HK-2 (cell line): ENCODE results near the gene STING1.

Experiments used
- DNase-seq: peaks from one replicate; pipeline ENCODE4 v3.0.0-alpha.2; 2018; ENCODE audit not compliant: unreplicated experiment

STING1 gene

GRCh38 chr5:139439013-139439903, 43.3 kb downstream of the STING1 start, which contains the start of gene DNAJC18:
Gene DNAJC18, minus strand, starts transcription at chr5:139439525. Its CDS starts 80 bp downstream, at chr5:139439445.
- peak; percentile 72 for DNase-seq

DNA sequence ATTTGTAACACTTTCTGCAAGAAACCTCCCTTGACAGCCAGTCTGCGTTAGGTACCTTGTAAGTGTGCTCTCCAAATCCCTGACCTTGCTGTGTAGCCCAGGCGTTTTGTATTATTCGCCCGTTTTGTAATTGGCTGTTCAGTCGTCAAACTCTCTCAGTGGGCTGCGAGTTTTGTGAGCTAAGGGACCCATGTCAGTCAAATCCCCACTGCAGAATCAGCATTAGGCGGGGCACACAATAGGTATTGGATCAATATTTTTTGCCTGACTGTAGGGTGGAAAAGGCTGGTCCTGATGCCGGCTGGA, 43.9 kb downstream of the STING1 start:
- DNase-seq: no peak

DNA sequence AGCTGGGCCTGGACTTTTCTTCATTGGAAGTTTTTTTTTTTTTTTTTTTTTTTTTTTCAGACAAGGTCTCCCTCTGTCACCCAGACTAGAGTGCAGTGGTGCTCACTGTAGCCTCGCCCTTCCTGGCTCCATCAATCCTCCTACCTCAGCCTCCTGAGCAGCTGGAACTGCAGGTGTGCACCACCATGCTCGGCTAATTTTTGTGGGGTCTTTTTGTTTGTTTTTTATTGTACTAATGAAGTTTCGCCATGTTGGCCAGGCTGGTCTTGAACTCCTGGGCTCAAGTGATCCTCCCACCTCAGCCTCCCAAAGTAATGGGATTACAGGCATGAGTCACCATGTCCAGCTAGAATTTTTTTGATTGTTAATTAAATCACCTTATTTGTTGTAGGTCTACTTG, 46.9 kb downstream of the STING1 start:
- DNase-seq: no peak

DNA sequence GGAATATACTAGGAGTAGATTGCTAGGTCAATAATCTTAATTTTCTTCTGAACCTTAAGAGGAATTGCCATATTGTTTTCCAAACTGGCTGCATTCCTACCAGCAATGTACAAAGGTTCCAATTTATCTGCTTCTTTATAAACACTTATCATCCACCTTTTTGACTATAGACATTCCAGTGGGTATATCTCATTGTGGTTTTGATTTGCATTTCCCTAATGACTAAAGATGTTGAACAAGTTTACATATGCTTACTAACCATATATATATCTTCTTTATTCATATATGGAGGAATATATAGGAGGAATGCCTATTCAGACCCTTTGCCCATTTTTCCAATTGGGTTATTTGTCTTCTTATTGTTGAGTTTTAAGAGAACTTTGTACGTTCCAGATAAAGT, 50.9 kb downstream of the STING1 start:
- no peak for DNase-seq

DNA sequence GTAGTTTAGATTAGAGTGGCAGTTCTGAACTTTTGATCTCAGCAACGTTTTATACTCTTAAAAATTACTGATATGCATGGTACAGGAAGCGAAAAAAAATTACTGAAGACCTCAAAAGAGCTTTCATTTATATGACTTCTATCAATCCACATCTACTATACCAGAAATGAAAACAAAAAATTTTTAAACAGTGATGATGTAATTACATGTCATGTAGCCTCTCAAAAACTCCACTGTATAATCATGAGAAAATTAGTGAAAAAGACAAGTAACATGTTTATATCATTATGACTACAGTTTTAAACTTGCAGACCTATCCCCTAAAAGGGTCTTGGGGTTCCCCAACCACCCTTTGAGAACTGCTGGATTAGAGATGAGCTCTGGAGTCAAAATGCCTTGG, 52.5 kb downstream of the STING1 start:
- no peak for DNase-seq

- no peak for DNase-seq
Measured at GRCh38 chr5:139426203-139426885, 56.2 kb downstream of the STING1 start.
